DND-41 (cell line): ENCODE results near the gene PGBD1.

Source experiments
- ATAC-seq: fragments of 200-7000 bp; cut with Tn5 transposase; 3 replicates; pipeline ENCODE4 v1.9.1; 2021; ENCODE audit warnings: low read depth; ENCODE audit not compliant: insufficient read depth
- DNase-seq: peaks from one replicate; pipeline ENCODE4 v3.0.0-alpha.2; 2020
- H2AFZ ChIP-seq: 2 replicates; pipeline ENCODE4 v1.6.0; 2012; ENCODE audit warnings: low read depth, low read length
- H3K27ac ChIP-seq: 2 replicates; pipeline ENCODE4 v1.5.1; 2012; ENCODE audit warnings: low read length, inconsistent platforms
- H3K27me3 ChIP-seq: fragments of 200-600 bp; sonication (generic); 2 replicates; pipeline ENCODE4 v1.6.0; 2012; ENCODE audit warnings: low read length, mild to moderate bottlenecking, inconsistent platforms; ENCODE audit not compliant: insufficient read depth, poor library complexity
- H3K36me3 ChIP-seq: 2 replicates; pipeline ENCODE4 v1.5.1; 2012; ENCODE audit warnings: low read length, inconsistent platforms; ENCODE audit not compliant: insufficient read depth
- H3K4me1 ChIP-seq: 2 replicates; pipeline ENCODE4 v1.5.1; 2012; ENCODE audit warnings: mild to moderate bottlenecking, low read length; ENCODE audit not compliant: insufficient read depth
- H3K4me2 ChIP-seq: 2 replicates; pipeline ENCODE4 v1.6.0; 2012; ENCODE audit warnings: mild to moderate bottlenecking, moderate library complexity, low read length, inconsistent platforms; ENCODE audit not compliant: insufficient read depth
- H3K4me3 ChIP-seq, 2 experiments: fragments of 200-600 bp in 1 of 2; shearing (Covaris generic) in 1 of 2; 2 replicates each; pipeline ENCODE4 v1.5.1; 2012 to 2016; ENCODE audit warnings: inconsistent platforms in 2 of 2, low read length in 2 of 2, mild to moderate bottlenecking in 2 of 2, low read depth in 1 of 2, moderate library complexity in 1 of 2
- H3K79me2 ChIP-seq: 2 replicates; pipeline ENCODE4 v1.6.0; 2012; ENCODE audit warnings: low read length, inconsistent platforms; ENCODE audit not compliant: insufficient read depth
- H3K9ac ChIP-seq: 2 replicates; pipeline ENCODE4 v1.6.0; 2012; ENCODE audit warnings: low read depth, mild to moderate bottlenecking, inconsistent platforms, low read length, moderate library complexity
- H3K9me3 ChIP-seq: 2 replicates; pipeline ENCODE4 v1.5.1; 2012; ENCODE audit warnings: low read length, moderate library complexity, mild to moderate bottlenecking, inconsistent platforms; ENCODE audit not compliant: insufficient read depth, severe bottlenecking
- H4K20me1 ChIP-seq: 2 replicates; pipeline ENCODE4 v1.6.0; 2012; ENCODE audit warnings: low read length; ENCODE audit not compliant: insufficient read depth
- CTCF ChIP-seq: IDR thresholded peaks from 2 replicates; pipeline ENCODE4 v1.5.1; 2012; ENCODE audit warnings: borderline replicate concordance, low read length, moderate library complexity, mild to moderate bottlenecking; ENCODE audit not compliant: poor library complexity, severe bottlenecking; ENCODE audit errors: extremely low read depth
- EZH2 ChIP-seq: IDR thresholded peaks from 3 replicates; pipeline ENCODE4 v1.6.1; 2012; ENCODE audit warnings: borderline replicate concordance, low read depth, mild to moderate bottlenecking, moderate library complexity, low read length, inconsistent platforms; ENCODE audit not compliant: severe bottlenecking

PGBD1 gene

GRCh38 chr6:28257042-28257441, 24.3 kb upstream of the PGBD1 start:
- Histone ChIP-seq H3K9ac (no peak overlapping the region), H3K27me3 (no peaks in the 10 kb centered on the region), H3K4me1 (peaks cover 11% of the 10 kb centered on the region), H3K9me3 (no peaks in the 10 kb centered on the region), H3K79me2 (peaks cover 3% of the 10 kb centered on the region), H3K4me3 (no peak overlapping the region), H2AFZ (no peak overlapping the region), H3K27ac (no peak overlapping the region), H3K36me3 (no peaks in the 10 kb centered on the region), H3K4me2 (no peak overlapping the region), H4K20me1 (no peaks in the 10 kb centered on the region)
- no peak for TF ChIP-seq EZH2
- TF ChIP-seq CTCF, result no peak
- ATAC-seq (no peak), DNase-seq (no peak)

- ATAC-seq, result no peak
- no peak within 1 kb of the TSS for H3K27ac ChIP-seq
- H2AFZ ChIP-seq, result no peak within 1 kb of the TSS
- H3K36me3 ChIP-seq, result no peaks in the 10 kb centered on the region
- no peaks in the 10 kb centered on the region for H3K4me1 ChIP-seq
- H3K9me3 ChIP-seq, result no peaks in the 10 kb centered on the region
- no peaks in the 10 kb centered on the region for H3K79me2 ChIP-seq
- no peak within 1 kb of the TSS for H3K4me3 ChIP-seq
- no peaks in the 10 kb centered on the region for H4K20me1 ChIP-seq
- DNase-seq, result no peak
- TF ChIP-seq EZH2 (no peak), CTCF (no peak)
- no peak within 1 kb of the TSS for H3K9ac ChIP-seq
- no peak within 1 kb of the TSS for H3K4me2 ChIP-seq
- H3K27me3 ChIP-seq, result no peaks in the 10 kb centered on the region
Measured at GRCh38 chr6:28258877-28259777, 22.2 kb upstream of the PGBD1 start, which contains the start of gene NKAPL. Gene NKAPL (plus strand): TSS chr6:28259297. CDS start chr6:28259372, 75 bp downstream.

- no peaks in the 10 kb centered on the region for H3K36me3 ChIP-seq
- TF ChIP-seq CTCF (no peak), EZH2 (no peak)
- H3K27ac ChIP-seq, result no peak overlapping the region
- H3K27me3 ChIP-seq, result no peaks in the 10 kb centered on the region
- no peak overlapping the region for H3K9ac ChIP-seq
- H3K4me2 ChIP-seq, result no peak overlapping the region
- no peak overlapping the region for H3K4me3 ChIP-seq
- no peak overlapping the region for H2AFZ ChIP-seq
- H4K20me1 ChIP-seq, result no peaks in the 10 kb centered on the region
- peaks cover 29% of the 10 kb centered on the region for H3K4me1 ChIP-seq
- DNase-seq (no peak), ATAC-seq (no peak)
- H3K9me3 ChIP-seq, result no peaks in the 10 kb centered on the region
- H3K79me2 ChIP-seq, result peaks cover 23% of the 10 kb centered on the region
Measured at GRCh38 chr6:28263922-28264321, 17.4 kb upstream of the PGBD1 start.
